Pancreas (tissue), 10 donors: ENCODE data around the gene KRT35. TPM values are rescaled to one million over a fixed set of nuclear protein-coding genes. Genes with fewer than 3 reads are reported as not detected.

Experiments used
- ATAC-seq, 4 donors: fragments of 200-7000 bp; cut with Tn5 transposase; one replicate each; pipeline versions ENCODE4 v1.8.0 to v1.9.1; 2020; ENCODE audit warnings: mild to moderate bottlenecking in 4 of 4, moderate library complexity in 4 of 4
- DNase-seq, 6 donors: peaks; one replicate each; pipeline ENCODE4 v3.0.0-alpha.2; 2020
- FAIRE-seq: peaks from 2 replicates; lab custom pipeline; 2012; peaks lifted over from hg19 to GRCh38; lab: Jason Lieb, UNC
- H3K27ac ChIP-seq, 4 donors: fragments of 200-600 bp; sonication (generic); 1 replicate in 3 of 4; 2 replicates in 1 of 4; pipeline versions ENCODE4 v1.5.0 to v1.8.0; 2020
- H3K27me3 ChIP-seq, 4 donors: fragments of 200-600 bp; one replicate each; pipeline ENCODE4 v1.8.0; 2021
- H3K36me3 ChIP-seq, 3 donors: fragments of 200-600 bp; sonication (generic) in 1 of 3; one replicate each; pipeline versions ENCODE4 v1.5.0 to v1.8.0; 2020 to 2021
- H3K4me1 ChIP-seq, 3 donors: fragments of 200-600 bp; one replicate each; pipeline ENCODE4 v1.8.0; 2021
- H3K4me3 ChIP-seq, 4 donors: fragments of 200-600 bp; sonication (generic) in 2 of 4; one replicate each; pipeline versions ENCODE4 v1.5.0 to v1.8.0; 2020 to 2021
- H3K9me3 ChIP-seq, 4 donors: fragments of 200-600 bp; one replicate each; pipeline ENCODE4 v1.8.0; 2021
- CTCF ChIP-seq, 4 donors: fragments of 200-600 bp; sonication (generic) in 3 of 4; IDR thresholded peaks; one replicate each; pipeline versions ENCODE4 v1.5.0 to v1.8.0; 2021; ENCODE audit warnings: antibody characterized with exemption in 4 of 4
- WGBS, 2 donors: extraction: QIAGEN DNeasy Blood & Tissue Kit; methylation state at CpG; one replicate each; pipeline ENCODE4 v1.1.7; 2013; 5-methylcytosine and 5-hydroxymethylcytosine counted together
- intact Hi-C, 3 donors: fragments of 100-400 bp; cut with DNase I; formaldehyde crosslinking; loops; one replicate each; pipeline versions ENCODE4 v1.11.1 to v1.14.2; 2022
- polyA plus RNA-seq, 2 donors: library from polyadenylated mRNA; stranded (reverse); fragments of 200-250 nt; gene quantifications; one replicate each; pipeline ENCODE4 v1.2.3, GENCODE V29; 2013
- total RNA-seq, 6 donors: library from RNA; stranded (reverse); fragmentation: NEBNext Ultra II Directional in 4 of 6; extraction: Animal tissue kit (Norgen Biotek cat#: 25700) in 4 of 6; gene quantifications; one replicate each; pipeline versions ENCODE4 v1.2.1 to v1.2.4, GENCODE V29; 2021 to 2023
- donor health status: healthy with polysubstance abuse.
- donor health status: DM: no; HTN: no; CAD: no; lungs with moderate emphysema.
- donor health status: DM: no; HTN: no; CAD: no.
- donor health status: control.
- donor health status: control.
- donor health status: Bipolar disorder and iron deficiency.
- donor health status: DM: yes; HTN: yes; CAD: no.
- donor health status: DM: no; HTN: no; CAD: no.
- donor health status: DM: no; HTN: no; CAD: no.
- donor health status: DM: yes; HTN: yes; CAD: no.

KRT35 gene
- total and polyA plus RNA-seq, 8 donors = not detected

- Histone ChIP-seq H3K27ac (no peak overlapping the region), H3K4me1 (no peaks in the 10 kb centered on the region), H3K36me3 (no peaks in the 10 kb centered on the region), H3K27me3 (no peaks in the 10 kb centered on the region), H3K4me3 (no peak overlapping the region), H3K9me3 (no peaks in the 10 kb centered on the region)
- DNase-seq (no peak), ATAC-seq (no peak), FAIRE-seq (no peak)
- whole genome bisulfite sequencing, 2 donors = 36 to 53% methylated on average over 2 of the region's 2 CpGs
- TF ChIP-seq CTCF (IDR thresholded peaks at IDR 0.05) = no peak
- intact Hi-C loops = no loop called here
These were observed 34.1 kb downstream of the KRT35 start for GRCh38 chr17:41446806-41447205.

- Histone ChIP-seq H3K27me3 (no peaks in the 10 kb centered on the region), H3K4me3 (no peak overlapping the region), H3K36me3 (no peaks in the 10 kb centered on the region), H3K9me3 (no peaks in the 10 kb centered on the region), H3K4me1 (no peaks in the 10 kb centered on the region), H3K27ac (no peak overlapping the region)
- ATAC-seq = no peak
- FAIRE-seq = no peak
- intact Hi-C loops = no loop called here
- DNase-seq = no peak
- no peak for TF ChIP-seq CTCF (IDR thresholded peaks at IDR 0.05)
- 45 to 56% methylated on average over 3 of the region's 3 CpGs for WGBS, 2 donors
These were observed 36.3 kb downstream of the KRT35 start for GRCh38 chr17:41444640-41445039.

- ATAC-seq = no peak
- H3K36me3 ChIP-seq = no peaks in the 10 kb centered on the region
These were observed 36.8 kb downstream of the KRT35 start for GRCh38 chr17:41444186-41444585.

GRCh38 chr17:41442739-41443138, 38.2 kb downstream of the KRT35 start:
- no peak for ATAC-seq
- TF ChIP-seq CTCF (IDR thresholded peaks at IDR 0.05) = no peak
- no peak for FAIRE-seq
- no peak overlapping the region for H3K27ac ChIP-seq
- DNase-seq = no peak
- H3K4me3 ChIP-seq = no peak overlapping the region
- no peaks in the 10 kb centered on the region for H3K4me1 ChIP-seq
- H3K36me3 ChIP-seq = no peaks in the 10 kb centered on the region
- intact Hi-C loops = no loop called here
- H3K9me3 ChIP-seq = no peaks in the 10 kb centered on the region
- WGBS, 2 donors = 53 to 79% methylated on average over 4 of the region's 4 CpGs
- H3K27me3 ChIP-seq = no peaks in the 10 kb centered on the region

More at GRCh38 chr17:41444186-41444585, 36.8 kb downstream of the KRT35 start:
- FAIRE-seq (no peak), DNase-seq (no peak)
- H3K4me3 ChIP-seq = no peak overlapping the region
- TF ChIP-seq CTCF (IDR thresholded peaks at IDR 0.05) = no peak
- H3K4me1 ChIP-seq = no peaks in the 10 kb centered on the region
- intact Hi-C loops = no loop called here
- 18 to 24% methylated on average over 1 of the region's 1 CpG for WGBS, 2 donors
- H3K9me3 ChIP-seq = no peaks in the 10 kb centered on the region
- no peaks in the 10 kb centered on the region for H3K27me3 ChIP-seq
- H3K27ac ChIP-seq = no peak overlapping the region

- no peaks in the 10 kb centered on the region for H3K4me1 ChIP-seq
- no peak for FAIRE-seq
- H3K27ac ChIP-seq = no peak within 1 kb of the TSS
- no peak for TF ChIP-seq CTCF (IDR thresholded peaks at IDR 0.05)
- no peaks in the 10 kb centered on the region for H3K9me3 ChIP-seq
- no peaks in the 10 kb centered on the region for H3K36me3 ChIP-seq
- no peaks in the 10 kb centered on the region for H3K27me3 ChIP-seq
- ATAC-seq = no peak
- no peak within 1 kb of the TSS for H3K4me3 ChIP-seq
- no peak for DNase-seq
- intact Hi-C loops = no loop called here
- WGBS, 2 donors = 79 to 89% methylated on average over 10 of the region's 10 CpGs
These were observed 40.4 kb downstream of the KRT35 start, which contains the start of gene KRT38 for GRCh38 chr17:41440531-41441033. TSS of gene KRT38 (minus strand) at chr17:41440983. CDS start at chr17:41440921, 62 bp downstream.
